ENCODE measurements around the gene ASB18. TPM values are rescaled to one million over a fixed set of nuclear protein-coding genes. Genes with fewer than 3 reads are reported as not detected.

The ASB18 gene
- total and polyA plus RNA-seq, 2 experiments from 2014 or later = not detected

GRCh38 chr2:236265675-236266074 lies 1.5 kb upstream of the ASB18 start:
- TF ChIP-seq EZH2 (IDR thresholded peaks at IDR 0.05; ENCODE audit: borderline replicate concordance) (no peak), EZH2phosphoT487 (IDR thresholded peaks at IDR 0.05; ENCODE audit: low read depth, severe bottlenecking, unreplicated experiment) (no peak)
- TF ChIP-seq, protein P1, sequence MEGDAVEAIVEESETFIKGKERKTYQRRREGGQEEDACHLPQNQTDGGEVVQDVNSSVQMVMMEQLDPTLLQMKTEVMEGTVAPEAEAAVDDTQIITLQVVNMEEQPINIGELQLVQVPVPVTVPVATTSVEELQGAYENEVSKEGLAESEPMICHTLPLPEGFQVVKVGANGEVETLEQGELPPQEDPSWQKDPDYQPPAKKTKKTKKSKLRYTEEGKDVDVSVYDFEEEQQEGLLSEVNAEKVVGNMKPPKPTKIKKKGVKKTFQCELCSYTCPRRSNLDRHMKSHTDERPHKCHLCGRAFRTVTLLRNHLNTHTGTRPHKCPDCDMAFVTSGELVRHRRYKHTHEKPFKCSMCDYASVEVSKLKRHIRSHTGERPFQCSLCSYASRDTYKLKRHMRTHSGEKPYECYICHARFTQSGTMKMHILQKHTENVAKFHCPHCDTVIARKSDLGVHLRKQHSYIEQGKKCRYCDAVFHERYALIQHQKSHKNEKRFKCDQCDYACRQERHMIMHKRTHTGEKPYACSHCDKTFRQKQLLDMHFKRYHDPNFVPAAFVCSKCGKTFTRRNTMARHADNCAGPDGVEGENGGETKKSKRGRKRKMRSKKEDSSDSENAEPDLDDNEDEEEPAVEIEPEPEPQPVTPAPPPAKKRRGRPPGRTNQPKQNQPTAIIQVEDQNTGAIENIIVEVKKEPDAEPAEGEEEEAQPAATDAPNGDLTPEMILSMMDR (IDR thresholded peaks at IDR 0.05; ENCODE audit: poor library complexity) = no peak
- Histone ChIP-seq H3K36me3 (replicated peaks; ENCODE audit: insufficient read depth, low read depth) (no peaks in the 10 kb centered on the region), H3K79me2 (no peaks in the 10 kb centered on the region), H3K9me2 (replicated peaks; ENCODE audit: insufficient read depth) (no peaks in the 10 kb centered on the region), H3K9me3 (ENCODE audit: low read depth) (no peaks in the 10 kb centered on the region), H4K20me1 (ENCODE audit: insufficient read depth, poor library complexity, severe bottlenecking) (no peaks in the 10 kb centered on the region), H3K4me1 (ENCODE audit: insufficient read depth) (no peaks in the 10 kb centered on the region), H2AFZ (no peak overlapping the region), H3K27me3 (peaks cover 9% of the 10 kb centered on the region), H3K4me2 (no peak overlapping the region), H3K27ac (no peak overlapping the region), H3K4me3 (no peak overlapping the region)
- DNase-seq (ENCODE audit: low spot score) = no peak

DNA sequence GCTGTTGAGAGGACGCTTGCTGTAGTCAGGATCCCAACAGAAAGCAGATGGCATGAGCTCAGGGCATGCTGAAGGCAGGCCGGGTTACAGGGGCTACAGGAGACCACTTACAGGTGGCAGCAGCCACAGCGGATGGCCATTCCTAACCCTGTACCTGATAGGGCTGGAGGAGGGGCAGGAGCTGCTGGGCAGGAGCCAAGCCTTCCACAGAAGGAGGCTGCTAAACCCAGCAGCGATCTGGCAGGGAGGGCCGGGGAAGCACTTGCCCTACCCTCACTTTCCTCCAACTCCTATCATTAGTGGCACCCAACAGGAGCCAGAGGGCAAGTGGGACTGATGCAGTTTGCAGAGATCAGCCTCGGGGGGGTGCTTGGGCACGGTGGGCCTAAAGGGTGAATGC lies 2.0 kb downstream of the ASB18 start:
- TF ChIP-seq, protein P1 (IDR thresholded peaks at IDR 0.05; ENCODE audit: poor library complexity) = no peak
- TF ChIP-seq EZH2phosphoT487 (IDR thresholded peaks at IDR 0.05; ENCODE audit: low read depth, severe bottlenecking, unreplicated experiment) = no peak
- TF ChIP-seq EZH2 (IDR thresholded peaks at IDR 0.05; ENCODE audit: borderline replicate concordance) = no peak
- 95% methylated on average over 7 of the region's 7 CpGs for WGBS (ENCODE audit: low lambda C conversion rate, missing lambda C conversion rate)
- no peak overlapping the region for H3K27ac ChIP-seq
- no peak overlapping the region for H3K4me3 ChIP-seq
- H3K9me2 ChIP-seq (replicated peaks; ENCODE audit: insufficient read depth) = no peaks in the 10 kb centered on the region
- H3K4me2 ChIP-seq = no peak overlapping the region
- DNase-seq (ENCODE audit: low spot score) = no peak
- no peaks in the 10 kb centered on the region for H4K20me1 ChIP-seq (ENCODE audit: insufficient read depth, poor library complexity, severe bottlenecking)
- H3K27me3 ChIP-seq = peaks cover 7% of the 10 kb centered on the region
- H3K4me1 ChIP-seq (ENCODE audit: insufficient read depth) = no peaks in the 10 kb centered on the region
- H2AFZ ChIP-seq = no peak overlapping the region
- no peaks in the 10 kb centered on the region for H3K79me2 ChIP-seq
- no peaks in the 10 kb centered on the region for H3K36me3 ChIP-seq (replicated peaks; ENCODE audit: insufficient read depth, low read depth)
- no peaks in the 10 kb centered on the region for H3K9me3 ChIP-seq (ENCODE audit: low read depth)

- no peaks in the 10 kb centered on the region for H3K9me2 ChIP-seq (replicated peaks; ENCODE audit: insufficient read depth)
- H3K4me2 ChIP-seq = no peak overlapping the region
- no peaks in the 10 kb centered on the region for H3K79me2 ChIP-seq
- TF ChIP-seq, protein P1 (IDR thresholded peaks at IDR 0.05; ENCODE audit: poor library complexity) = no peak
- TF ChIP-seq EZH2 (IDR thresholded peaks at IDR 0.05; ENCODE audit: borderline replicate concordance) (no peak), EZH2phosphoT487 (IDR thresholded peaks at IDR 0.05; ENCODE audit: low read depth, severe bottlenecking, unreplicated experiment) (no peak)
- H2AFZ ChIP-seq = no peak overlapping the region
- no peaks in the 10 kb centered on the region for H3K4me1 ChIP-seq (ENCODE audit: insufficient read depth)
- WGBS (ENCODE audit: low lambda C conversion rate, missing lambda C conversion rate) = 75% methylated on average over 7 of the region's 7 CpGs
- no peaks in the 10 kb centered on the region for H3K36me3 ChIP-seq (replicated peaks; ENCODE audit: insufficient read depth, low read depth)
- no peak overlapping the region for H3K27ac ChIP-seq
- peaks cover 1% of the 10 kb centered on the region for H3K27me3 ChIP-seq
- H3K4me3 ChIP-seq = no peak overlapping the region
- no peaks in the 10 kb centered on the region for H4K20me1 ChIP-seq (ENCODE audit: insufficient read depth, poor library complexity, severe bottlenecking)
- no peak for DNase-seq (ENCODE audit: low spot score)
- H3K9me3 ChIP-seq (ENCODE audit: low read depth) = no peaks in the 10 kb centered on the region
Measured at GRCh38 chr2:236261452-236261851, 2.8 kb downstream of the ASB18 start.

- no peak overlapping the region for H3K4me3 ChIP-seq
- TF ChIP-seq EZH2phosphoT487 (IDR thresholded peaks at IDR 0.05; ENCODE audit: low read depth, severe bottlenecking, unreplicated experiment) (no peak), EZH2 (IDR thresholded peaks at IDR 0.05; ENCODE audit: borderline replicate concordance) (no peak)
- TF ChIP-seq, protein P1 (IDR thresholded peaks at IDR 0.05; ENCODE audit: poor library complexity) = no peak
- no peaks in the 10 kb centered on the region for H4K20me1 ChIP-seq (ENCODE audit: insufficient read depth, poor library complexity, severe bottlenecking)
- H2AFZ ChIP-seq = no peak overlapping the region
- no peaks in the 10 kb centered on the region for H3K9me3 ChIP-seq (ENCODE audit: low read depth)
- WGBS (ENCODE audit: low lambda C conversion rate, missing lambda C conversion rate) = 81% methylated on average over 6 of the region's 6 CpGs
- H3K27ac ChIP-seq = no peak overlapping the region
- no peaks in the 10 kb centered on the region for H3K4me1 ChIP-seq (ENCODE audit: insufficient read depth)
- H3K79me2 ChIP-seq = no peaks in the 10 kb centered on the region
- H3K36me3 ChIP-seq (replicated peaks; ENCODE audit: insufficient read depth, low read depth) = no peaks in the 10 kb centered on the region
- DNase-seq (ENCODE audit: low spot score) = no peak
- H3K9me2 ChIP-seq (replicated peaks; ENCODE audit: insufficient read depth) = no peaks in the 10 kb centered on the region
- no peak overlapping the region for H3K4me2 ChIP-seq
- no peaks in the 10 kb centered on the region for H3K27me3 ChIP-seq
Measured at GRCh38 chr2:236259371-236259770, 4.8 kb downstream of the ASB18 start.
